Upper lobe of left lung (tissue), 6 donors: ENCODE measurements around the gene PRCC. TPM values are rescaled to one million over a fixed set of nuclear protein-coding genes. Genes with fewer than 3 reads are reported as not detected.

Experiments used
- ATAC-seq, 2 donors: fragments of 200-7000 bp; cut with Tn5 transposase; one replicate each; pipeline ENCODE4 v1.9.1; 2022; ENCODE audit warnings: mild to moderate bottlenecking in 2 of 2, moderate library complexity in 2 of 2; ENCODE audit not compliant: low FRiP score in 2 of 2
- DNase-seq, 2 donors: peaks; one replicate each; pipeline ENCODE4 v3.0.0-alpha.2; 2019 to 2020
- H3K27ac ChIP-seq, 4 donors: fragments of 200-600 bp; sonication (generic); one replicate each; pipeline ENCODE4 v1.5.1; 2016 to 2019
- H3K27me3 ChIP-seq, 4 donors: fragments of 200-600 bp; sonication (generic); one replicate each; pipeline ENCODE4 v1.5.1; 2017 to 2019
- H3K36me3 ChIP-seq, 4 donors: fragments of 200-600 bp; sonication (generic); one replicate each; pipeline ENCODE4 v1.5.1; 2016 to 2019
- H3K4me1 ChIP-seq, 4 donors: fragments of 200-600 bp; sonication (generic); one replicate each; pipeline ENCODE4 v1.5.1; 2018 to 2019
- H3K4me3 ChIP-seq, 4 donors: fragments of 200-600 bp; sonication (generic); one replicate each; pipeline ENCODE4 v1.5.1; 2017 to 2019; ENCODE audit warnings: mild to moderate bottlenecking in 2 of 4, moderate library complexity in 1 of 4
- H3K9me3 ChIP-seq, 4 donors: fragments of 200-600 bp; sonication (generic); one replicate each; pipeline ENCODE4 v1.5.1; 2018 to 2019
- EP300 ChIP-seq, 4 donors: sonication (generic); formaldehyde crosslinking; IDR thresholded peaks; one replicate each; pipeline ENCODE4 v1.5.1; 2017; ENCODE audit warnings: antibody characterized with exemption in 4 of 4, control low read depth in 2 of 4
- POLR2A ChIP-seq, 4 donors: fragments of 450-650 bp; IDR thresholded peaks; one replicate each; pipeline ENCODE4 v1.5.1; 2016 to 2017; ENCODE audit warnings: antibody characterized with exemption in 4 of 4, mild to moderate bottlenecking in 2 of 4
- POLR2AphosphoS5 ChIP-seq, 2 donors: sonication (generic); formaldehyde crosslinking; IDR thresholded peaks; one replicate each; pipeline ENCODE4 v1.5.1; 2017; ENCODE audit warnings: antibody characterized with exemption in 2 of 2
- WGBS, 2 donors: methylation state at CpG; one replicate each; pipeline ENCODE4 v1.1.5; 2017 to 2018; 5-methylcytosine and 5-hydroxymethylcytosine counted together
- total RNA-seq, 6 donors: library from RNA; depleted of rRNA in 4 of 6; stranded (reverse); fragments of >200 nt in 4 of 6; gene quantifications; one replicate each; pipeline versions ENCODE4 v1.1.0 to v1.2.1, GENCODE V29; 2016 to 2021
- TF ChIP-seq, protein P1 (sequence below), 6 experiments: fragments of 450-650 bp in 4 of 6; fragments of 200-600 bp in 2 of 6; sonication (generic) in 2 of 6; IDR thresholded peaks; one replicate each; pipeline ENCODE4 v1.5.1; 2016 to 2019; ENCODE audit warnings: antibody characterized with exemption in 6 of 6
- donor health status: DM: no; HTN: no; CAD: no; lungs with moderate emphysema.
- donor health status: DM: no; HTN: yes; CAD: no; lungs with severe emphysema.

PRCC gene
- total RNA-seq, 6 donors from 2014 or later, result 36.5 to 52.4 (median 40.8) TPM

DNA sequence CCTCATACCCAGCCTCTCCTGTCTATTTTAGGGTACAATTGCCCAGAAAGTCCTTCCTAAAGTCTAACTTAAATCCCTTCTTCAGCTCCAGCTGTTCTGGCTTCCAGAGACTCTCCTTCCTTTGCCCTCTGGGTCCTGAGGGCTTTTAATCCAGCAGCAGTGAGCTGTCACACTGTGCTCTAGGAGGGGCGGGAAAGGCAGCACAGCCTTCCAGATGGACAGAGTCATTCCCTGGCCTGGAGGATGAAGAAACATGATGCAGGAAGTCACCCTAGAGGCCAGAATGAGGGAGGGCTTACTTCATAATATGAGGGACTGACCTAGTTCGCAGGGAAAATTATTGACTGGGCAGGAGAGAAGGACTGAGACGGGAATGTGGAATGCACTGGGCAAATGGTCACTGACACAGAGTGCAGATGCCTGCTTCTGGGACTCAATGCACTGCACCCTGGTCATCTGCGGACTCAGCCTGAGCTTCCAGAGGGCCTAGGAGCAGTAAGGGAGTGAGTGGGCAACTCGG lies 48.0 kb downstream of the PRCC start:
- H3K9me3 ChIP-seq, result no peaks in the 10 kb centered on the region
- H3K27ac ChIP-seq, result peak overlapping the region; percentile 70 to 86 (median 76)

DNA sequence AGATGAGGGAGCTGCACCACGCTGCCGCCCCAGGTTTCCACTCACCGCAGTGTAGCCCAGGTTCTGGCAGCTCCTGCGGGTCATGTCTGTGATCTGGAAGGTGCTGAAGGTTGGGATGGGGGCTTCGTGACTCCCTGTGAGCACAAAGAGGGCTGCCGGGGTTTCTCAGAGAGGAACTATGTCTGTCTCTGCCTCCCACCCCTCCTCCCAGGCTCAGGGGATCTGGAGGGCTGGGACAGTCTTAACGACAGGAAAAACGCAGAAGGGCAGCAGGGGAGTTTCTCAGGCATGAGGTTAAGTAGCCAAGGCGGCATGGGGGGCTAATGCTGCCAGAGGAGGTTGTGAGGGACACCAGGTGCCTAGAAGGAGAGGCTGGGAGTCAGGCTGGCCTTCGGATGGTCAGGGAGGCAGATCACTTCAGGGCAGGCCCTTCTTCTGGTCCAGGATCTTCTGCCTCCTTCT lies 48.7 kb downstream of the PRCC start:
- Histone ChIP-seq H3K4me3 (peak overlapping the region in 3 of 4 donors; percentile 18 to 53 (median 31)), H3K36me3 (no peaks in the 10 kb centered on the region), H3K27me3 (no peaks in the 10 kb centered on the region), H3K27ac (peak overlapping the region; percentile 70 to 86 (median 76)), H3K4me1 (peaks cover 13 to 20% (median 18%) of the 10 kb centered on the region in 4 donors), H3K9me3 (no peaks in the 10 kb centered on the region)
- DNase-seq (no peak), ATAC-seq (peak in 1 of 2 donors; percentile 1)
- no peak for TF ChIP-seq POLR2AphosphoS5 (IDR thresholded peaks at IDR 0.05)
- 67 to 70% methylated on average over 7 to 10 of the region's 10 CpGs for WGBS, 2 donors

More for the DNA sequence above, 48.0 kb downstream of the PRCC start:
- Histone ChIP-seq H3K4me3 (peak overlapping the region in 3 of 4 donors; percentile 18 to 53 (median 31)), H3K27me3 (no peaks in the 10 kb centered on the region), H3K36me3 (no peaks in the 10 kb centered on the region), H3K4me1 (peaks cover 13 to 20% (median 18%) of the 10 kb centered on the region in 4 donors)
- peak; percentile 20 to 88 for ATAC-seq
- TF ChIP-seq POLR2A (IDR thresholded peaks at IDR 0.05) (no peak), POLR2AphosphoS5 (IDR thresholded peaks at IDR 0.05) (peak in 1 of 2 donors; percentile 63)
- WGBS, 2 donors, result 69 to 75% methylated on average over 5 of the region's 5 CpGs
- DNase-seq, result no peak

DNA sequence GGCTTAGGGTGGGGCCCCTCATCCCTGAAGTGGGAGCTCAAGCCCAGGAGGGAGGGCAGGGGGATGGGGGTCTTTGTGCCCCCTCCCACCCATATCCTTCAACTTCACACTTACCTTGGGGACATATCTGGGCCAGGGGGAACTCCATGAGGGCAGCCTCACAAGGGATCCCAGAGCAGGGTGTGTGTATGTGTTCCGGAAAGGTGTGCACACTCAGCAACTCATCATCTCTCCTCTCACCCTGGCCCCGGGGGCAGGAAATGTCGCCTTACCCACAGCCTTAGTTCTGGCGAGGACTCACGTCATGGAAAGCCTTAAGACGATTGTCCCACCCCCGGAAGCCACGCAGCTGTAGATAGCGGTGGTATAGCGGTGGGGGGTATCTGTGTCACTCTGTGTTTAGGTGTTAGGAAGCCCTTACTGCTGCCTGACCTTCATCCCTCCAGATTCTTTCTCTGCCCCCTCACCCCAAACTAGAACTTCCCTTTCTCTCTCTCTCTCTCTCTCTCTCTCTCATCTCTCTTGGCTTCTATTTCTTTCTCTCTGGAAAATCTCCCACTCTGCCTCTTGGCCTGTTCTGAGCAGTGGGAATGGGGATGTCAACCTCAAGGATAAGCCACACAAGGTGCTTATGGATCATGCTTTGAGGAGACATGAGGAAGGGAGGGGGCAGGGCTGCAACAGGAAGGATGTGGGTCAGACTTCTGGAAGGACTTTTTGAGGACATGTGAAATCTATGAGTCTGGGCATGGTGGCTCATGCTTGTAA lies 49.4 kb downstream of the PRCC start, which contains the start of gene SH2D2A:
TSS of gene SH2D2A (minus strand) at position 288 of the 768 bp plus-strand sequence. CDS start at position 148, 140 bp downstream.
- ATAC-seq, result peak; percentile 27 to 54
- Histone ChIP-seq H3K27ac (peak within 1 kb of the TSS; percentile 70 to 86 (median 76)), H3K4me3 (peak within 1 kb of the TSS in 3 of 4 donors; percentile 18 to 53 (median 31))

DNA sequence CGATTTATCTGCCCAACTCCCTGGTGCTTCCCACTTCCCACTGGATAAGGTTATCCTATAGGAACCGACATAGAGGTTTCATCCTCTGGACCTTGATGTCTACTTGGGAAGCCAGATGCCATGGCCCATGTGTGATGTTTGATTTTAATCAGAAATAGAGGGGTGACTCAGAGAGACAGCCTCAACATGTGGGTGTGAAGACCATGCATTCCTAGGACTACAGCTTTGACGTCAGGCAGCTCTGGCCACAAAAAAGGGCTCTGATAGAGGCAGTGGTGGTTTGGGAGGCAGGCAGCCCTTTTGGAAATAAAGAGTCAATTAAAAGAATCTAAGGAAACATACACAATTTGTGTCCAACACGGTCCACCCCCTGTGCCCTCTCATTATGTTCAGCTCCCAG lies 54.5 kb downstream of the PRCC start:
- H3K27me3 ChIP-seq, result no peaks in the 10 kb centered on the region
- no peak for DNase-seq
- no peak for ATAC-seq
- 69 to 74% methylated on average over 4 of the region's 4 CpGs for WGBS, 2 donors
- TF ChIP-seq POLR2A (IDR thresholded peaks at IDR 0.05), result no peak
- TF ChIP-seq EP300 (IDR thresholded peaks at IDR 0.05), result no peak
- TF ChIP-seq, protein P1, sequence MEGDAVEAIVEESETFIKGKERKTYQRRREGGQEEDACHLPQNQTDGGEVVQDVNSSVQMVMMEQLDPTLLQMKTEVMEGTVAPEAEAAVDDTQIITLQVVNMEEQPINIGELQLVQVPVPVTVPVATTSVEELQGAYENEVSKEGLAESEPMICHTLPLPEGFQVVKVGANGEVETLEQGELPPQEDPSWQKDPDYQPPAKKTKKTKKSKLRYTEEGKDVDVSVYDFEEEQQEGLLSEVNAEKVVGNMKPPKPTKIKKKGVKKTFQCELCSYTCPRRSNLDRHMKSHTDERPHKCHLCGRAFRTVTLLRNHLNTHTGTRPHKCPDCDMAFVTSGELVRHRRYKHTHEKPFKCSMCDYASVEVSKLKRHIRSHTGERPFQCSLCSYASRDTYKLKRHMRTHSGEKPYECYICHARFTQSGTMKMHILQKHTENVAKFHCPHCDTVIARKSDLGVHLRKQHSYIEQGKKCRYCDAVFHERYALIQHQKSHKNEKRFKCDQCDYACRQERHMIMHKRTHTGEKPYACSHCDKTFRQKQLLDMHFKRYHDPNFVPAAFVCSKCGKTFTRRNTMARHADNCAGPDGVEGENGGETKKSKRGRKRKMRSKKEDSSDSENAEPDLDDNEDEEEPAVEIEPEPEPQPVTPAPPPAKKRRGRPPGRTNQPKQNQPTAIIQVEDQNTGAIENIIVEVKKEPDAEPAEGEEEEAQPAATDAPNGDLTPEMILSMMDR (IDR thresholded peaks at IDR 0.05), result no peak
- TF ChIP-seq POLR2AphosphoS5 (IDR thresholded peaks at IDR 0.05), result no peak
- H3K4me3 ChIP-seq, result no peak overlapping the region
- no peak overlapping the region for H3K27ac ChIP-seq
- H3K9me3 ChIP-seq, result no peaks in the 10 kb centered on the region
- no peaks in the 10 kb centered on the region for H3K4me1 ChIP-seq
- H3K36me3 ChIP-seq, result no peaks in the 10 kb centered on the region

More for the DNA sequence above, 49.4 kb downstream of the PRCC start, which contains the start of gene SH2D2A:
- Histone ChIP-seq H3K9me3 (no peaks in the 10 kb centered on the region), H3K4me1 (peaks cover 13 to 20% (median 18%) of the 10 kb centered on the region in 4 donors), H3K36me3 (no peaks in the 10 kb centered on the region), H3K27me3 (no peaks in the 10 kb centered on the region)
- 17 to 31% methylated on average over 2 to 10 of the region's 10 CpGs for WGBS, 2 donors
- peak in 1 of 2 donors; percentile 60 for DNase-seq
- TF ChIP-seq POLR2A (IDR thresholded peaks at IDR 0.05) (peak in 2 of 4 donors; percentile 37 to 80), EP300 (IDR thresholded peaks at IDR 0.05) (peak in 1 of 4 donors; percentile 41), POLR2AphosphoS5 (IDR thresholded peaks at IDR 0.05) (peak in 1 of 2 donors; percentile 73)
- TF ChIP-seq, protein P1 (IDR thresholded peaks at IDR 0.05), result no peak

DNA sequence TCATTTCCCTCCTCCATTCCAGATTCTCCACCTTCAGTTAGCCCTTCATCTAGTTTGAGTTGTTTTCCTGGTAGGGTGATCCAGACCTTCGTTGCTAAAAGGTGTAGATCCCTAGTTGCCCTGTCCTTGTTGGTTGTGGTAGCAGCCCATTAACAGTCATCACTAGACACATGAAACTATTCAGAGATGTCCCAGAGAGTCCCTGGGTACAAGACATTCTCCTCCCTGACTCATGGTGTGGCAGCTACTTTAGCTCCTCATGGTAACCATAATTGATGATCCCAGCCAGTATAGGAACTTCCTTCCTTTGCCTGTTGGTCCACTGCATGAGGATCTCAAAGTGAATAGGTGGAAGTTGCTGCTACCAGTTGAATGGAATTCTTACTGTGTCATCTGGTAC lies 55.3 kb downstream of the PRCC start:
- H3K4me1 ChIP-seq, result no peaks in the 10 kb centered on the region
- DNase-seq (no peak), ATAC-seq (no peak)
- 70 to 75% methylated on average over 1 of the region's 1 CpG for WGBS, 2 donors
- no peaks in the 10 kb centered on the region for H3K36me3 ChIP-seq
- H3K9me3 ChIP-seq, result no peaks in the 10 kb centered on the region
- H3K27ac ChIP-seq, result no peak overlapping the region
- no peak overlapping the region for H3K4me3 ChIP-seq
- no peaks in the 10 kb centered on the region for H3K27me3 ChIP-seq
- TF ChIP-seq POLR2AphosphoS5 (IDR thresholded peaks at IDR 0.05) (no peak), EP300 (IDR thresholded peaks at IDR 0.05) (no peak), POLR2A (IDR thresholded peaks at IDR 0.05) (no peak)
- TF ChIP-seq, protein P1 (IDR thresholded peaks at IDR 0.05), result no peak
